KG1 (cell line): ENCODE data around the gene FEZ2.
"Not testable (repeated sequence)": the region's sequence is repeated elsewhere in the genome, so short reads cannot be mapped to it uniquely, and the experiment has no call there.

Source experiments
- DNase-seq: peaks from one replicate; lab custom pipeline; 2025; lab: John Stamatoyannopoulos, UW

The FEZ2 gene, protein sequence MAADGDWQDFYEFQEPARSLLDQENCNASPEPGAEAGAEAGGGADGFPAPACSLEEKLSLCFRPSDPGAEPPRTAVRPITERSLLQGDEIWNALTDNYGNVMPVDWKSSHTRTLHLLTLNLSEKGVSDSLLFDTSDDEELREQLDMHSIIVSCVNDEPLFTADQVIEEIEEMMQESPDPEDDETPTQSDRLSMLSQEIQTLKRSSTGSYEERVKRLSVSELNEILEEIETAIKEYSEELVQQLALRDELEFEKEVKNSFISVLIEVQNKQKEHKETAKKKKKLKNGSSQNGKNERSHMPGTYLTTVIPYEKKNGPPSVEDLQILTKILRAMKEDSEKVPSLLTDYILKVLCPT

DNA sequence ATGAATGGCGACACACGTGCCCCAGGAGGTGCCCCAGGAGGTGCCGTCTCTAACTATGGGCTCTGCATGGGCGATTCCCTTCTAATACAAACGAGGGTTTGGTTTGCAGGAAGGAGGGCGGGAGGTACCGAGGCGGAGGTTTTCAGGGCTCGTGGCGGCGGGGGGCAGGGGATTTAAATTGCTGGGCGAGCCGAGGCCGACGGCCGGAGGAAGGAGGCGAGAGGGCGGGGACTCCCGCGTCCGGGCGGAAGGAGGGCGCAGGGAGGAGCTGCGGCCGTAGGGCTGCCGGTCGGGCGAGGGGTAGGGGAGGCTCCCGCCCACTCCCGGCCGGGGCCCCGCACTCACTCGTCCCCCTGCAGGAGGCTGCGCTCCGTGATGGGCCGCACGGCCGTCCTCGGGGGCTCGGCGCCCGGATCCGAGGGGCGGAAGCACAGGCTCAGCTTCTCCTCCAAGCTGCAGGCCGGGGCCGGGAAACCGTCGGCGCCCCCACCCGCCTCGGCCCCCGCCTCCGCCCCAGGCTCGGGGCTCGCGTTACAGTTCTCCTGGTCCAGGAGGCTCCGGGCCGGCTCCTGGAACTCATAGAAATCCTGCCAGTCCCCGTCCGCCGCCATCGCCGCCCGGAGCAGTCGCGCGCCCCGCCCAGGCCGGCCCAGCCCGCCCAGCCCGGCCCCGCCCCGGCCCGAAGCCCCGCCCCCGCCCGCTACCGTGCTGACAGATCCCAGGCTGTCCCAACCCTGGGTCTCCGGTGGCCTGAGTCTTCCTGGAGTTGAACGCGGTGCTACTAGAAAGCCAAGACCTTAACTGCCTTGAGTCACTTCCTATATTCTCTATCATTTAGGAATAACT is at the start of gene FEZ2:
Gene FEZ2, minus strand, starts transcription at position 637 of the 846 bp plus-strand sequence. Its CDS starts 26 bp downstream, at position 611.
- DNase-seq, result peak; percentile 47

DNA sequence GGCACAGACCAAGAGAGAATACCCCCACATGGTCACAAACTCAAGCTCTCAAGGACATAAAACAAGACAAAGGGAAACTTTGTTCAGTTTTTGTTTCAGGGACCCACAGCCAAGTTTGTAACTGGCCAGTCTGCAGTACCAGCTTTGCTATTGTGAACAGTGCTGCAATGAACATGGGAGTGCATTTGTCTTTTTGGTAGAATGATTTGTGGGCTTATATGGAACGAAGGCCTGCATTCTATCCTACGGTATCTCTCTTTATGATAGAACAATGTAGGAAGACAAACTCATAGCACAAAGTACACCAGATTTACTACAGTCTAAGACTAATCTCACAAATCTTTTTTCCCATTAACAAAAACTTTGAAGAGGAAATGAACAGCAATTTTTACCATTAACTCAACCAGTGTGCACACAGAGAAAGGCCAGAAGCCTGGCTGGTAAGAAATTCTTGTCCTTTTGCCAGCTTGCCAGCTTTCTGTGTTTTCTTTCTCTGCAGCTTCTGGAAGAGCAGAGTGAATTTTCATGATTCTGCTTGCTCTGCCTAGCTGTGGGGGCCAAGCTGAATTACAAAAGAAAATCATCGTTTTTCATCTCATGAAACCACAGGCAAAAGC is 37.1 kb upstream of the FEZ2 start:
- DNase-seq, result no peak

DNA sequence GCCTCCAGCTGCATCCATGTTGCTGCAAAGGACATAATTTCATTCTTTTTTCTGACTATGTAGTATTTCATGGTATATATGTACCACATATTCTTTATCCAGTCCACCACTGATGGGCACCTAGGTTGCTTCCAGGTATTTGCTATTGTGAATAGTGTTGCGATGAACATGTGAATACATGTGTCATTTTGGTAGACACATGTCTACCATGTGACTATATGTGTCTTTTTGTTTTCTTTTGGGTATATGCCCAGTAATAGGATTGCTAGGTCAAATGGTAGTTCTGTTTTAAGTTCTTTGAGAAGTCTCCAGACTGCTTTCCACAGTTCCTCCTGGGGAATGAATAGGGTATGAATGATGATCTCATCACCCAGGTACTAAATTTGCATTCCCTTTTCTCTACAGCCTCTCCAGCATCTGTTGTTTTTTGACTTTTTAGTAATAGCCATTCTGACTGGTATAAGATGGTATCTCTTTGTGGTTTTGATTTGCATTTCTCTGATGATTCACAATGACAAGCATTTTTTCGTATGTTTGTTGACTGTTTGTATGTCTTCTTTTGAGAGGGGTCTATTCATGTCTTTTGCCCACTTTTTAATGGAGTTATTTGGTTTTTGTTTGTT is 35.6 kb upstream of the FEZ2 start:
- DNase-seq, result no peak

DNA sequence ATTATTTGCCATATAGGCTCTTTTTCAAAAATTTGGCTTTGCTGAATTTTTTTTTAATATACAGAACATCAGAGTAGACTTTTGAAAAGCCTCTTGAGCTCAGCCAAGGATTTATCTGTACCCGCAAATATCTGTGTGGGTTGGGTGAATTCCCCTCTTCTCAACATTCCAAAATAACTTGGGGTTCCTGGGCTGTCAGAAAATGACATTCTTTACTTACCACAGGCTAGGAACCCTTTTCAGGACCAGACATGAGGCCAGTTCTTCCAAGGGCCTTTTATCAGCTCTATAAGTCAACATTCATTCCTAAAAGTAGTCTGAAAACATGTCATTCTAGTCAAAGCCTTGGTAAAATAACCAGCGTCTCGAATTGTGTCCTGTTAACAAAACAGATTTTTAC is 28.8 kb upstream of the FEZ2 start:
- DNase-seq, result no peak

DNA sequence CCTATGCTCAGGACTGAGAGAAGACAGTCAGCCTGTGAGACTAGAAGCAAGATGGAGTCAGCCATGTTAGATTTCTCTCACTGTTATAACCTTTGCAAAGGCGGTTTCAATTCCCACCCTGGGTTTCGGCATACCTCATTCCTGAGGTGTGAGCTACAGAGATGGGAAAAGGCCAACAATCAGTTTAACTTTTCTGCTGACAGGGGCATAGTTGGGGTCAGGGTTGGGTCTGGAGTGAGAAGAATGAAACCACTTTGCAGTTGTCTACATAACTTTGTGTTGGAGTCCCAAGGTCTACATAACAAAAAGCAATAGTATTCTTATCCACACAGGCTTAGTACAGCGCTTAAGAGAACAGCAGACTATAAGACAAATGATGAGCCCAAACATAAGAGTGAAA is 28.1 kb upstream of the FEZ2 start:
- no peak for DNase-seq

DNA sequence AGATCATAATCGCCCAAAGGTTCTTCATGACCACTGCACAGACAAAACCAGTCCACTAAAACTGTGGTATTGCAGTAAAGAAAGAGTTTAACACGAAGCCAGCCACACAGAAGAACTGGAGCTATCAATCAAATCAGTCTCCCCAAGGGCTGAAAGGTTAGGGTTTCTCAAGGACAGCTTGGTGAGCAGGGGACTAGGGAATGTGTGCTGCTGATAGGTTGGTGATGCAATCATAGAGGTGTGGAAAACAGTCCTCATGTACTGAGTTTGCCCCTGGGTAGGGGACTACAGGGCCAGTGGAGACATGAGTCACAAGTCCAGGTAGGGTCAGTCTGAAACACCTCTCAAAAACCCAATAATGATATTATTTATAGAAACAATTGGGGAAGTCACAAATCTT is 27.3 kb upstream of the FEZ2 start:
- DNase-seq, result no peak

DNA sequence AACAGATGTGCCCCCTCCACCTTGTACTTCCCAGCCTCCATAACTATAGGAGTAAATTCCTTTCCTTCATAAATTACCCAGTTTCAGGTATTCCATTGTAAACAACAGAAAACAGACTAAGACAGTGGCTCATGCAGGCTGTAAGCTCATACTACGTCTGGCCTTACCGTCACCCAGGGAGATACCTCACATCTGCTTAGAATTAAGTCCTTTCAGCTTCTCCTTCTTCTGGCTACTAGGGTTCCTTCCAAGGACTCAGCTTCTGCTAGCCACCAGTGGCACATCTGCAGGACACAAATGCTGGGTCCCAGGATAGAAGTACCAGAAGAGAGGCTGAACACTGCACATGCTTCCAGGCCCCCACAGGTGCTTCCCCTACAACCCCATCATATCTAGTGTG is 22.4 kb upstream of the FEZ2 start:
- DNase-seq, result no peak

DNA sequence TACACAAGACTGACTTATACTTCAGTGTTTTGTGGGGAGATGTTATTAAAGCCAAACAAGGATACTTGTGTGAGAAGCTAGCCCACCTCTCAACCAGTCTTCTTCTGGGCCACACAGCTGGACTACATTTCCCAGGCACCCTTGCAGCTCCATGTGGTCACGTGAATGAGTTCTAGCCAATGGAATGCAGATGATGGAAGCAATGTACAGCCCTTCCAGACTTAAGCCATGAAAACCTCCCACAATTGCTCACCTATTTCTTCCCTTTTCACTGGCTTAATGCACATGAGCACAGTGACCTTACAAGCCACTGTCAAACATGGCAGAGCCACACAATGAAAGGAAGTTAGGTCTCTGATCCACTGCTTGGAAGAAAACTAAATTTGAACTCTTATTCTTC is 20.4 kb upstream of the FEZ2 start:
- no peak for DNase-seq

DNA sequence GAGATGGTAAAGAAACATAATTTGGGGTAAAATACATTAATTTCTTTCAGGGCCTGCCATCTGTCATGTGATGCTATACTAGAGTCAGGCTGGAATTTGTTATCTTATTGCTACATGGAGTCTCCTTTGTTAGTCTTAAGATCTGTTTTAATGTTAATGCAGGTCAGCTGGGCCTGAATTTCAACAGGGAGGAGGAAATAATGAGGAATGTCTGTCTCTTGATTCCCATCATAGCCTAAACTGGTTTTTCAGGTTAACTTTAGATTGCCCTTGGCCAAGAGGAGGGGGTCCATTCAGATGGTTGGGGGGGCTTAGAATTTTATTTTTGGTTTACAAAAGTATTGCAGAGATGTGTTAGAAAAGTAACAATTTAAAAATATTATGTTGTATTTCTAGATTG is 19.0 kb upstream of the FEZ2 start:
- no peak for DNase-seq

DNA sequence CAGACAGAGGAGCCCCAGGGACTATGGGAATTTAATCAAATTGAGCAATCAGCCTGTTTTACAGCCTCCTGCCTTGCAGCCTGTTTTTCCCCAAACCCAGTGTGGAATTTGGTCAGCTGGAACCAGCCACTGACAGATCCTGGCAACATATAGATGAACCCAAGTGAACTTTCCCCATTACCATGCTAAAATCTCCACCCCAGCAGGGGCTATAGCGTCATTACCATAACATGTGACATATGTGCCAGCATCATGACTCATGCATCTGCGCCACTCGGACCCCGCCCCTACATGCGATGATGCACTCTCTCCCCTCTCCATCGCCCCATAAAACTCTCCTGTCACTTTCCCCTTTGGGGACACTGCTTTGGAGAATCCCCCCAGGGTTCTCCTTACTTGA is 17.3 kb upstream of the FEZ2 start:
- no peak for DNase-seq

DNA sequence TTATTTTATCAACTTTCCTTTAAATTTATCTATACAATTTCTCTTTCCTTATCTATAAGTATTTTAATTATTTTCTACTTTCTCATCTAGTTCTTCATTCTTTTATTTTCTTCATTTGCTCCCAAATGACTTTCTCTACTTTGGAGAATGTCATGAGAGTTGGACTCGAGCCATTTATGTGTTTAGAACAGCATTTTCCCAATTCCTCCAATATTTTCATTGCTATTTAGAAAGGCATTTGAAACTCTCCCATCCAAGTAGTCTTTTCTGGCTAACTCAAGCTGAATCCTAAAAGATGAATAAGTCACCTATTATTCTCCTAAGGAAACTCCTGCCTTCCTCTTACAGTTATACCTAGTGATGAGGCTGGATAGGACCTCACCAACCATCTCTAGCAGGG is 15.8 kb upstream of the FEZ2 start:
- DNase-seq, result no peak

DNA sequence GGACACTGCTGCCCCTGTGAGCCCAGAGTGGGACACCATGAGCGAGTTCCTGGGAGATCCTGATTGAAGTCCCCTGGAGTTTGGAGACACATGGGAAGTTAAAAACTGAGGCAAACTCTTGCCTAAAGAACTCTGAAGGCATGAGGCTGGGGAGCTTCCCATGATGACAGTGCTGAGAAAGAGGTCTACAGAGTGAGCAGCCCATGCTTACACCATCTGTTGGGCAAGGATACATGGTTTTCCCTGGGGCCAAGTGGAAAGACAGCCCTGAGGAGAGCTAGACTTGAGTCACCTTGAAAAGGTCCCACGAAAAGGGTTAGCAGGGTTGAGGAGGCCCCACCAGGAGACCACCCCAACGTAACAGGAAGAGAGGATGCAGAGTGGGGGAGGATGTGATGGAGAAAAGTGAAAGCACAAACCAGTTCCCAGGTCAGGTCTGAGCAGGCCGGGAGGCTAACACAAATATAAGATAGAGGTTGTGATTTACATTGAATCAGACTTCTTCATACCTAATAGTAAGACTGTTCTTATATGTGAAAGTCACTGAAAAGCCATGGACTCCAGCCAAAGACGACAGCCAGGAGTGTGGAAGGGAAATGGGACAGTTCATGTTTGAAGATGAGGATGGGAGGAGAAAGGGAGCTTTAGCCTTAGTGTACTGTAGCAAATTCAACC is 13.5 kb upstream of the FEZ2 start:
- no peak for DNase-seq

DNA sequence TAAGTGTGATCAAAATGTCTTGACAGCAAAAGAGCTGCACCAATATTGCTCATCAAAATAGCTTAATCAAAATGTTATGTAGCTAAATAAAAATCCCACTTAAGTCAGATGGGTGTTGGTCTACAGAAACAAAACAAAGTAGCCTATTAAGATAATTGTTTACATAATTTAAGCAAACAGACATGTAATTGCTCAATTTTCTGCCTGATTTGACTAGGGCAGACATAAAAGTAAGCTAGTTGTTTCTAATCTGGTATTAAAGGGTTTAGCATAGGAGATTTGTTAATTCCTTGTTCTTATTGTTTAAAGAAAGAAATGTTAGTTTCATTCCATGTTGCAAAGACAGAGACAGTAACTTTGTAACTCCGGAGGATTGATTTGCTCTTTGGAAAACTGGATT is 11.5 kb upstream of the FEZ2 start:
- DNase-seq, result no peak

DNA sequence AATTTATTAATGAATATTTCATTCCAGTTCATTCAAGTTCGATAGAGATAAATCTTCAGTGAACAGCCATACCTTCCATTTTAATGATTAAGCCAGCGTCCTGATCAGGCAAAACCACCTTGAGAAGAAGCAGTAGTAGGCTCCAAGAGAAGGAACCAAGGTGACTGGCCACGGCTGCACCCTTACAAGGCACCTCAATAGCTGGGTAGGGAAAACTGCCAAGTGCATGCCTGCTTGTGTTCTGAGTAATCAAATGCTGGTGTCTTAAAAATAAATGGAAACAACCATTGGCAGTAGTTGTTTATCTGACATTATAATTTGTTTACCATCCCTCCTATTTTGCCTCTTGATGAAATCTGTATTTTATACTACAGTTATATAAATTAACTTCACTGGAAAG is 10.0 kb upstream of the FEZ2 start:
- no peak for DNase-seq

DNA sequence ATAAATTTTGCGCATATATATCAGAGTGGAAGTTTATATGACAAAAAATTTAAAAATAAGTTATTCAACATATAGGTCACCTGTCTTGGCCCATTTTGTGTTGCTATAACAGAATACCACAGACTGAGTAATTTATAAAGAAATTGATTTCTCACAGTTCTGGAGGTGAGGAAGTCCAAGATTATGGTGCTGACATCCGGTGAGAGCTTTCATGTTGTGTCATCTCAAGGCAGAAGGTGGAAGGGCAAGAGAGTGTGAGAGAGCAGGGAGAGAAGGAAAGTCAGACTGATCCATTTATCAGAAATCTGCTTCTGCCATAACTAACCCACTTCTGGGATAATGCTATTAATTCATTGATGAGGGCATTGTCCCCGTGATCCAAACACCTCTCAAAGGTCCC is 9.0 kb upstream of the FEZ2 start:
- no peak for DNase-seq

DNA sequence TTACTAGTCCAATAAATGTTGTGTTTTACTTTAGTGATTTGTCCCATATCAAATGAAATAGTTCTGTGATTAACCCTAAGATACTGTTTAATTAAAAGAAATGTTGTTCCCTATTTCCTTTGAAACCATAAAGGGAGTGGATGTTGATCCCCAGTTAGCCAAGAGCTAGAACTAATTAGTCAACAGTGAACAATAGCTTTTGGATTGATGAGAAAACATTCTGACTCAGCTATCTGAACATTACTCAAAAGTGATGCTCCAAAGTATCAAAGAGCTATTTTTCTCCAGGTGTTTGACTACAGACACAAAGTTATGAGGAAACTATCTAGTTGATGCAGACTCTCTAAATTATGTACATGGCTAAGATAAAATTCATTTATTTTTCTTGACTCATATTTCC is 7.3 kb upstream of the FEZ2 start:
- DNase-seq, result no peak

DNA sequence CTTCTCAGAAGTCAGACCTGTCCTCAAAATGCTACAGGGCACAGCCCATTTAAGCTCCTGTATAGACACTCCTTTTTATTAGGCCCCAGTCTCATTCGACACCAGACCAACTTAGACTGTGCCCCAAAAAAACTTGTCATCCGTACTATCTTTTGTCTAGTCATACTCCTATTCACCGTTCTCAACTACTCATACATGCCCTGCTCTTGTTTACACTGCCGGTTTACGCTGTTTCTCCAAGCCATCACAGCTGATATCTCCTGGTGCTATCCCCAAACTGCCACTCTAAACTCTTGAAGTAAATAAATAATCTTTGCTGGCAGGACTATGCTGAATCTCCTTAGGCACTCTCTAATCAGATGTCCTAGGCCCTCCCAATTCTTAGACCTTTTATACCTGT is 5.7 kb upstream of the FEZ2 start:
- not testable (repeated sequence) for DNase-seq

DNA sequence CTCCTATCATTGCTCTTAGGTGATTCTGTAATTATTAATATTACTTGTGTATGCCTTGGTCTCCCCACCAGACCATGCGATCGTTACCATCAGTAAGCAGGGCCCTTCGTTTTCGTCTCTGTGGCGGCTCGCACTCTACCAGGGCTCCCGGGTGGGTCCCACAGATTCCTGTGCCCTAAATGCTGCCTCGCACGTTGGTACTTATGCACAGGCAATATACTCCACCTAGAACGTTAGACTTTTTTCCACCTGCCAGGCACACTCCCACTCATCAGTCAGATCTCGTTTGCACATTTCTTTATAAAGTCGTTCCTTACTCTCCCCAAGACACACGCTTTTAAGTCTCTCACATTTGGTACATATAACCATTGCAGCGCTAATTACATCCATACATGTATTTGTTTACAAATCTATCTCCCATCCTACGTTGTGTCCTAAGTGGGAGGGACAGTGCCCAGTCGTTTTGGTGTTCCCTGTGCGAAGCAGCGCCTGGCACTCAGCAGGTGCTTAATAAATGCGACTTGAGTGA is 901 bp downstream of the FEZ2 start:
- DNase-seq, result no peak

DNA sequence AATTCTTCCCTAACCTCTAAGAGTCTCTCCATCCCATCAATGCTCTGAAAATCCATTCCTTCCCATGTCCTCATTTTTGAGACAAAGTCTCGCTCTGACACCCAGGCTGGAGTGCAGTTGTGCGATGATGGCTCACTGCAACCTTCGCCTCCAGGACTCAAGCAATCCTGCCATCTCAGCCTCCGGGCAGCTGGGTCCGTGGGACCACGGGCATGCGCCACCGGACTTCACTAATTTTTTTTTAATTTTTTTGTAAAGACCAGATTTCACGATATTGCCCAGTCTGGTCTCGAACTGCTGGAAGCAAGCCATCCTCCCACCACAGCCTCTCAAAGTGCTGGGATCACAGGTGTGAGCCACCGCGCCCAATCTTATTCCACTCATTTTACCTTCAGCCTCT is 1.6 kb downstream of the FEZ2 start:
- DNase-seq, result no peak

DNA sequence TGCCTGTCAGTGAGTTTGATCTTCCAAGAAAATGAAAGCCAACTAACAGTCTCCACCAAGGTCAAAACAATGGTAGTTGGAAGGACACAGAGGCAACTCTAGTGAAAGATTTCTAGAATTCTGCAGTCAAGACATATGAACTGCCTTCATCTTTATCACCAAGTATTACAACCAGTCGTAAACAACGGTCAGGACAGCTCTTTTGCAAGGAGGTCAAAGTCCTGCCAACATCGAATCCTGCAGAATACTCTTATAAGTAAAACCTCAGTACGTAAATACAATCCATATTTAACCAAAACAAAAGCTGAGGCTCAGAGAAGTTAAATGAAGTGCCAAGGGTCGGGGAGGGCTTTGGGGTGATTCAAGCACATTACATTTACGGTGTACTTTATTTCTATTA is 3.1 kb downstream of the FEZ2 start:
- no peak for DNase-seq

DNA sequence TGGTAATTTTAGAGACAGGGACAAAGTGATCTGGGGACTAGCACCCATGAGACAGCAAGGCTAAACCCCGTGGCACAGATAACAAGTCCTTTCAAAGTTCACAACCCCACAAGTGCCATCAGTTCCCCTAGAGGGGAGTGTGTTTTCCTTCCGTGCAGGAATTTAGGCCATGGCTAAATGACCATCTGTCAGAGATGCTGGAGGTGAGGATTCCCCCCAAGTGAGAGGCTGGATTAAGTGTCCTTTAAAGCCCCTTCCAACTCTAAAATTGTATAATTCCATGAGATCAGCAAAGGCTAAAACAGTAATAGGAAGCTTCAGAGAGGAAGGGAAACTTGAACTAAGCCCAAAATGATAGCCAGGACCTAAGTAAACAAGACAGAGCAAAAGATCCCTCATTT is 8.7 kb downstream of the FEZ2 start:
- no peak for DNase-seq

DNA sequence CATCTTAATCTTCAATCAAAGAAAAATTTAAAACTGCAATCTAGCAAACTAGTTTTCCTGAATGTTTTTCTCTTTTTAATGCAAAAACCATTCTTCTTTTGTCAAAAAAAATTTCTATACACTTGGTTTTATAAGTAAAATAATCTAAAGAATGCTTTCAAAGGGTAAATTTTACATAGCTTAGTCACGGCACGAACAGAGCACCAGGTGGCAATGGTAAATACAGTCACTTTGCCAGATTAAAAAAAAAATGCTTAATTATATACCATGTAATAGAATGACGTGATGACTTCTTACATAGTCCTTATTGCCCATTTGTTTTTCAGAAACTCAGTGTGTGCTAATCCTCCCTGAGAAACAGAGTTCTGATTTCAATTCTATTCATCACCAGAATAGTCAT is 10.4 kb downstream of the FEZ2 start:
- DNase-seq, result no peak
